Stimulated activated CD4-positive, alpha-beta T cell treated with anti-CD3 and anti-CD28 coated beads, Interleukin-1b, Interleukin-23, amount 100 ng/mL, for 1 hour (primary cell): ENCODE results near the gene MYO15A.

Source experiments
- DNase-seq, 2 donors: peaks; one replicate each; pipeline ENCODE4 v3.0.0-alpha.2; 2020; ENCODE audit warnings: low read depth in 2 of 2

MYO15A gene

DNA sequence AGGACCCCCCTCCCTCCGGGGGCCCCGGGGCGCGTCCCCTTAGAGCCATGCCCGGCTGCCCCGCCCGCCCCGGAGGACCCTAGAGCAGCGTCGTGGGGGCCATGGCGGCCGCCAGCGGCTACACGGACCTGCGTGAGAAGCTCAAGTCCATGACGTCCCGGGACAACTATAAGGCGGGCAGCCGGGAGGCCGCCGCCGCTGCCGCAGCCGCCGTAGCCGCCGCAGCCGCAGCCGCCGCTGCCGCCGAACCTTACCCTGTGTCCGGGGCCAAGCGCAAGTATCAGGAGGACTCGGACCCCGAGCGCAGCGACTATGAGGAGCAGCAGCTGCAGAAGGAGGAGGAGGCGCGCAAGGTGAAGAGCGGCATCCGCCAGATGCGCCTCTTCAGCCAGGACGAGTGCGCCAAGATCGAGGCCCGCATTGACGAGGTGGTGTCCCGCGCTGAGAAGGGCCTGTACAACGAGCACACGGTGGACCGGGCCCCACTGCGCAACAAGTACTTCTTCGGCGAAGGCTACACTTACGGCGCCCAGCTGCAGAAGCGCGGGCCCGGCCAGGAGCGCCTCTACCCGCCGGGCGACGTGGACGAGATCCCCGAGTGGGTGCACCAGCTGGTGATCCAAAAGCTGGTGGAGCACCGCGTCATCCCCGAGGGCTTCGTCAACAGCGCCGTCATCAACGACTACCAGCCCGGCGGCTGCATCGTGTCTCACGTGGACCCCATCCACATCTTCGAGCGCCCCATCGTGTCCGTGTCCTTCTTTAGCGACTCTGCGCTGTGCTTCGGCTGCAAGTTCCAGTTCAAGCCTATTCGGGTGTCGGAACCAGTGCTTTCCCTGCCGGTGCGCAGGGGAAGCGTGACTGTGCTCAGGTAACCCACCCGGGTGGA, 75.8 kb downstream of the MYO15A start:
- peak; percentile 30 to 39 for DNase-seq

GRCh38 chr17:18185391-18185790, 76.8 kb downstream of the MYO15A start:
- DNase-seq, result no peak

- DNase-seq, result no peak
Measured at GRCh38 chr17:18185832-18186626, 77.5 kb downstream of the MYO15A start.

DNA sequence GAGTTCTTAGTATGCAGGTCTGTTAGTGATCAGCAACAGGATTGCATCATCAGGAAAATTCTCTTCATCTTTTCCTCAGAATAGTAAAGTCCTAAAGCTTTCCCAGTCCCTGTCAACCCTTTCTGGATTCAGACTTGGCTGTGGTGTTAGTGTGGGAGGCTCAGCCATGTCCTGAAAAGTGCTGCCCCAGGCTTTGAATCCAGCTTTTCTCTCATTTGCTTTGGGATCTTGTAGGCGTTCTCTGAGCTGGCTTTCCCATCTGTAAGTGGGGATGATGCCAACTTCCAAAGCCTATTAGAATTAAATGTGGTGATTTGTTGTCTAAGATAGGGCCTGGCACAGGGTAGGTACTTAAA, 78.0 kb downstream of the MYO15A start:
- DNase-seq, result no peak

- DNase-seq, result no peak
Measured at GRCh38 chr17:18187226-18187625, 78.7 kb downstream of the MYO15A start.

DNA sequence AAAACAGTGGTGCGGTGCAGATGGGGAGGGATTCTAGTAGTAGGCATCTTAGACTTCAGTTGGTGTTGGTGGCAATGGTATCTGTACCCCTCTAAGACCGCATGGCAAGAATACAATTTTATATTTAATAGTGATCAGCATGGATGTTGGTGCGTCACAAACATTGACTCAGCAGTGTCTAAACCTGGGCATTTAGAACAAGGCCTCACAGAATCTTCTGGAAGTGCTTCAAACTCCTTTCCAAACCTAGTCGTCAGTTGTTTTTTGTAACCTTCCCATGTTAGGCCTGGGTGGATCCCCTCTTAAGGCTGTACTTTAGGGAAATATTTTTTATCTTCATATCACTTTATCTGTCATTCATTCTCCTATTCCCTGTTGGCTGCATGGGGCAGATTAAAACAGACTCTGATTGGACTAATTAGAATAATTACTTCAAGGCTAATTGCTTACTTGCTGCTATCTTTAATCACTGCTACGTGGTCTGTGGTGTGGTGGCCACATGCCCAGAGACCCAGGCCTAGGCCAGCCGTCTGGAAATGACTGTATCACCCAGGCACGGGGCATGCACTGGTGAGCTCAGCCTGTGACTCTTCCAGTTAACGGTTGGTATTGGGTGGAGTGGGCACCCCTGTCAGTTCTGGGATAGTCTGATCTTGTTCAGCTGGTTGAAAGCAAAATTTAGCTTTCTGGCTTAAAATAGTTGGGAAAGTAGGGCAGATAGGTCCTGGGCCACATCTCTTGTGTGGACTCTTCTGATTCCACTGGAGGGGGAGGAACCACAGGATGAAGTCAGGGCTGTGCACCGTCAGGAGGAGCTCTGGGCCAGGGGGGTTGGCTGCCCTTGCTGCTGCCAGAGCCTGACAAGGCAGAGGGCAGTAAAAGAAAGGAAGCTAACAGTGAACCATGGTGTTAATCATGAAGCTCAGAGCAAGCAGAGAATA, 79.5 kb downstream of the MYO15A start:
- DNase-seq, result no peak

- no peak for DNase-seq
Measured at GRCh38 chr17:18190628-18191235, 82.2 kb downstream of the MYO15A start.

DNA sequence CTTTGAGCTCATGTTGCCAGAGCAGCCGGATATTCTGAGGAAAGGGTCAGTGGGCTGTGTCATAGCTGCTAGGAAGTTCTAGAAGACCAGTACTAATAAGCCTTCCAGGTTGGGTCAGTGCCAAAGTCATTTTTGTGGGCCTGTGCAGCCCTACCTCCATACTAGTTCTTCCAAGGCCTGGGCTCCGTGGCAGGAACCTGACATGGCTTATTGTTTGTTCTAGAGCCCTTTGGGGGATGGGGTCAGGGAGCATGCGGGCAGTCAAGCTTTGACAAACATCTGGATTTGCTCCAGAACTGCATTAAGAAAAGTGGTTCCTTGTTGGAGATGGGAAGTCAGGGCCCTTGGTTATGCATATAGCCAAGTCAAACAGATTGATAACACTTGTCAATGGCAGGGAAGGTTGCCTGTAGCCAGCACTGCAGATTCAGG, 82.7 kb downstream of the MYO15A start:
- no peak for DNase-seq

- DNase-seq, result no peak
Measured at GRCh38 chr17:18191967-18192366, 83.4 kb downstream of the MYO15A start.

DNA sequence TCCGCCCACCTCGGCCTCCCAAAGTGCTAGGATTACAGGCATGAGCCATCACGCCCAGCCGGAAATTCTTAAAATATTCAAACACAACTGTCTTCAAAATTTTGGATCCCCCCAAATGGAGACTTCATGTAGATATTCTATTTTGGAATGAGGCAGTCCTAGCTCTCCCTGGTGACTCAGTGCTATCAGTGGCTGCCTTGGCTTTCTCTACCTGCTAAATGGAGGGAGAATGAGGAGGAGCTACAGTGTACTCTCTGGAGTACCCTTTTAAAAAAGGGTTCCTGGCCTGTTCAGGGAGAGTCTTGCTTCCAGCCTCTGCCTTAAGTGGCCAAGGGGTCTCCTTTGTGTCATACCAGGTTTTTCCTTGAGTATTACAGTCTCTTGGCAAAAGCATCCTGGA, 85.8 kb downstream of the MYO15A start:
- DNase-seq, result no peak

- no peak for DNase-seq
Measured at GRCh38 chr17:18194804-18195203, 86.2 kb downstream of the MYO15A start.

DNA sequence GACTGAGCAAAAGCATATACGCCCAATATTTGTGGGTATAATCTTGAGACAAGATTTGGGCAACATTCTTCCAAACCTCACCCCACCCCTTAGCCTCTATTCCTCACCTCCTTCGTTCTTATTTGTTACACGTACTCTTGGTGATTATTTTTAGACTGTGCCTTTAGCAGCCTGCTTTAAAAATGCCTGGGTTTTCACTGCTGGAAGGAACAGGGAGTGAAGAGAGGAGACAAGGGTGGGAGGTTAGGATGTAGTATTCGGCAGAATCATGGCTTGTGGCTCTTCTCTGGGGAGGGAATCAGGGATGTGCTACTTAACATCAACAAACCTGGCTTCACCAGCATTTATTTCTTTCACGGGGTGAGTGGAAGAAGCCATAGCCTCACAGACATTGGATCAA, 86.7 kb downstream of the MYO15A start:
- no peak for DNase-seq

DNA sequence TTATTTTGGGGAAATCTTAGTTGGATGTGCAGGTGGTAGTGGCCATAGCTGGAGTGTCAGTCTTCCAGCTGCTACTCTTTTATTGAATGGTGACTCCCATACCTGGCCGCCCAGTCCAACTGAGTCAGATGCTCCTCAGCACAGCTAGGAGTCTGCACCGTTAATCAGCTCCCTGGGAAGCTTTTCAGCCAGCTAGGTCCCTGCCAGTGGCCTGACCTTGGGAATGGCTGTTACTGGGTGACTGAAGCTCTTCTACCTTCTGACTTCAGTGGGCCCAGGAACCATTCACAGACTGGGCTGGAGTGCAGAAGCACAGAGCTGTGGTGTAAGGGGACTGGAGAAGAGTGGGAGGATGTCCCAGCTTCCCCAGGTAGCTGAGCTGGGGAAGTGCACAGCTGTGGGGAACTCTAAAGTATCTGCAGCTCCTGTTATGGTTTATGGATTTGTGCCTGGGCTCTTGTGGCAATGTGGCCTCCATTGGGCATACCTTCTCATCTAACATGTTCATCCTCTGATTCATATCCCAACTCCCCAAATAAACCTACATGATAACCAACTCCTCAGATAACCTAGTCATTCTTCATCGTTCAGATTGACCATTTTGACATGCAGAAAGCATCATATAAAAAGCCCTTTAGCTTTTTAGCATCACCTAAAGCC, 89.1 kb downstream of the MYO15A start:
- no peak for DNase-seq

GRCh38 chr17:18198530-18198929, 90.0 kb downstream of the MYO15A start:
- DNase-seq, result no peak

GRCh38 chr17:18201108-18201507, 92.6 kb downstream of the MYO15A start:
- no peak for DNase-seq

DNA sequence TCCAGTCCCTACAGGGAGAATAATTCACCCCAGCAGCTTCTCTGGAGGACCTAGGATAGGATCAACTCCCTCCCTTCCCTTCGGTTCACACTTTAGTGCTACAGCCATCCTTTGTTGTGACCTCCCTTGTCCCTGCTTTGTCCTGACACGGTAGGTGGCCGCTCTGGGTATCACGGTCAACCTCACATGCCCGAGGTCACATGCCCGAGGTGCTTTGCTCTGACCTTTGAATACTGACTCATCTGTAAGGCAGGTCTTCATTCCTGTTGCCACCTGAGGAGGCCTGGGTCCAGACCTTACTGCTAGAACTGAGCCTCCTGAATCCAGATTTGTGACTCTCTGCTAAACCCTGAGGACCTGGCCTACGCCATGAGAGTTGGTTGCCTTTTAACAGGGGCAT, 94.8 kb downstream of the MYO15A start:
- DNase-seq, result no peak

DNA sequence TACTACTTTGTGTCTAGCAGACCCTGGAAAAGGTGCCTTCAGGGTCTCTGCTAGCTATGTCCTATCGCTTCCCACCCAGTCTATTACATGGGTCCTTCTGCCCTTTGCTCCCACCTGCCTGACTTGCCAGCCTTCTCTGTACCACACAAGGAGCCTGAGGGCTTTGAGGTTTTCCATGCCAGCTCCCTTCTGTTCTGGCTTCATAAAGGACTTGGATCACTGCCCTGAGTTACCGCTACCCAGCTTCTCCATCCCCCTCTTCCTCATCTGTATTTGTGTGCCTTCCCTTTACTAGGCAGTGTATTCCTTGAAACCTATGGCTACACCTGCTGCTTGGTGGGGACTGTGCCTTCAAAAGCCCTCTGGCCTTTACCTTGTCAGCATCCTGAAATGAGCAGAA, 97.3 kb downstream of the MYO15A start:
- DNase-seq, result no peak

- no peak for DNase-seq
Measured at GRCh38 chr17:18206962-18207361, 98.4 kb downstream of the MYO15A start.

- DNase-seq, result no peak
Measured at GRCh38 chr17:18208092-18208491, 99.5 kb downstream of the MYO15A start.

- DNase-seq, result no peak
Measured at GRCh38 chr17:18213666-18214270, 105.2 kb downstream of the MYO15A start.
